Myocyte (in vitro differentiated cells): ENCODE results near the gene DRC1. TPM values are rescaled to one million over a fixed set of nuclear protein-coding genes. Genes with fewer than 3 reads are reported as not detected.
"Not testable (repeated sequence)": the region's sequence is repeated elsewhere in the genome, so short reads cannot be mapped to it uniquely, and the experiment has no call there.

Experiments
- DNase-seq: peaks from one replicate; pipeline ENCODE4 v3.0.0-alpha.2; 2012; ENCODE audit warnings: low read depth
- polyA plus RNA-seq: library from polyadenylated mRNA; unstranded; fragments of >200 nt; gene quantifications from one replicate; pipeline ENCODE4 v1.2.1, GENCODE V29; 2012; ENCODE audit warnings: missing spikeins
- total RNA-seq: library from RNA; depleted of rRNA; stranded (reverse); fragments of >200 nt; gene quantifications from 2 replicates; pipeline ENCODE4 v1.2.3, GENCODE V29; 2014

DRC1 gene
- total RNA-seq, result 0.21 TPM in 1 of 2 replicates, not detected in the other
- 0.11 TPM for polyA plus RNA-seq

DNA sequence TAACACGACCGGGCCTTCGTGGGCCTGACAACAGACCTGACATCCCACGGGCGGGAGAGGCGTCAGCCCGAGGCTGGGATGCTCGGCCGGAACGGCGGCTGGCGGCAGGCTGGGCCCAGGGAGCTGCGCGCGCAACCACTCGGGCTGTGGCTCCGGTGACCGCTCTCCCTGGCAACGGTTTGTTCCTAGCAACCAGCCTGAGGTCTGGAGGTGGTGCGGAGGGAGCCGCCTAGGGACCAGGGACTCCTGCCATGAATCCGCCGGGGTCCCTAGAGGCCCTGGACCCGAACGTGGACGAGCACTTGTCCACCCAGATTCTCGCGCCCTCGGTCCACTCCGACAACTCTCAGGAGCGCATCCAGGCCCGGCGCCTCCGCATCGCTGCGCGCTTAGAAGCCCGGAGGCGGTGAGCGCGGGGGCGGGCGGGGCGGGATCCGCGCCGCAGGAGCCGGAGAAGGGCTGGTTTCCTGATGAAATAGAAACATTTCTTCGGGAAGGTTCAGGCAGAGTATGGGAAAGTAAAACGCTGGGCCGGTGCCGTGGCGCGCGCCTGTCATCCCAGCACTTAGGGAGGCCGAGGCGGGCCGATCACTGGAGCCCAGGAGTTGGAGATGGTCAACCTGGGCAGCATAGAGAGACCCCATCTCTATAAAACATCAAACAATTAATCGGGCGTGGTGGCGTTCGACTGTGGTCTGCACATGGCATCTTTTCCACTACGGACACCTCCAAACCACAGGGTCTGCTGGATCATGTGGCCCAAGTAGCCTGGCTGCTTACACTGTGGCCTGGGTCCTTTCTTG lies at the start of gene DRC1:
TSS of gene DRC1 (plus strand) at position 182 of the 803 bp plus-strand sequence. CDS start at position 252, 70 bp downstream.
- peak; percentile 47 for DNase-seq

DNA sequence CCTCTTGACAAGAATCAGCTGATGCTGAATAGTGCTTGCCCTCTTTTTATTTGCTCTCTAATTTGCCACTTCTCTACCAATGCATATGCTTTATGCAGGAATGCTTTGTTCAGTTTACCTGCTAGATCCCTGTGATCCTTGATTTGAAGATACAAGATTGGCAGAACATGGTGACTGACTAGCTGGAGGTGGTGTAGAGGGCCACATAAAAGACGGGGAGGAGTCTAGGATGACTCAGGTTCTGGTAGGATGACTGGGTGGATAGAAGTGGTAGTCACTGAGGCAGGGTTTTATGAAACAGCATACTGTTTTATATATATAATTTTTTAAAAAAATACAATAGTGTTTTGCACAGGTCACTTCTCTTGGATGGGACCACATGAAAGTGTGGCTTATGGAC lies 48.8 kb upstream of the DRC1 start:
- no peak for DNase-seq

DNA sequence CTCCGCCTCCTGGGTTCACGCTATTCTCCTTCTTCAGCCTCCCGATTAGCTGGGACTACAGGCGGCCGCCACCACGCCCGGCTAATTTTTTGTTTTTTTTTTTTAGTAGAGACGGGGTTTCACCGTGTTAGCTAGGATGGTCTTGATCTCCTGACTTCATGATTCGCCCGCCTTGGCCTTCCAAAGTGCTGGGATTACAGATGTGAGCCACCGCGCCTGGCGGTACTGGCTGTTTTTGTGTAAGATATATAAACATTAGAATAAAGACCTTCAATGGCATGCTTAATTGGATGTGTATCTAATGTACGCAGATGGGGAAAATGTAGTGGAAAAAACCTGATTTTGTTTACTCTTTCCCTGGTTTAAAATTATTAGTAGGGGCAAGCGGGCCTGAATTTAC lies 47.3 kb upstream of the DRC1 start:
- not testable (repeated sequence) for DNase-seq

DNA sequence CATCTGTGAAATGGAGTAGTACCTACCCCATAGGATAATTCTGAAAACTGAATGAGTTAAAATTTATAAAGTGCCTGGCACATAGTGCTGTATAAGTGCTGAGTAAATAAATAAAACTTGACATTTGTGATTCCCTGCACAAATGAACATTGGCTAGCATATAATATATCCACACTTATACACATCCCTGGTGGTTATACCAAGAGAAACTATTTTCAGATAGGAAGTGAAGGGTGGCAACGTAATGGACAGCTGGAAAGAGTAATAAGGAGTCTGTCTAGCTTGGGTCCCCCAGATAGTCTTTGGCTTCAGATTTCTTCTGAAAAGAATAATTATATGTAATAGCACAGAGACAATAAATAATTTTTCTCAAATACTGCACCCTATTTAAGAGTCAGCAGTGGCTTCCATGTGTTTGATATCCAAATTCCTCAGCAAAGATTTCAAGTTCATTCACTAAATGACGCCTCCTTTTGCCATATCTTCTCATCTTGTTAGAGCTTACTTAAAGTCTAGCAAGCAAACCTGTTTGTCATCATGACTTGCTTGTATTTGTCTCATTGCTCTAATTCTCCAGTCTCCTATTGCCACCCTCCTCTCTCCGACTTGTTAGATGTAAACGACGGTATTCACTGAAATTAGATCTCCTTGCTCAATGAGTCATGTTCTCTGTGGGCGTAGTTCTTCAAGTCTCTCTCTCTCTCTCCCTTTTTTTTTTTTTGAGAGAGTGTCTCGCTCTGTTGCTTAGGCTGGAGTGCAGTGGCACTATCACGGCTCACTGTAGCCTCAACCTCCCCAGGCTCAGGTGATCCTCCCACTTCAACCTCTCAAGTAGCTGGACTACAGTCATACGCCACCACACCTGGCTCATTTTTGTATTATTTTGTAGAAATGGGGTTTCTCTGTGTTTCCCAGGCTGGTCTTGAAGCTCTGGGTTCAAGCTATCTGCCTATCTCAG lies 46.4 kb upstream of the DRC1 start:
- DNase-seq, result peak; percentile 90

DNA sequence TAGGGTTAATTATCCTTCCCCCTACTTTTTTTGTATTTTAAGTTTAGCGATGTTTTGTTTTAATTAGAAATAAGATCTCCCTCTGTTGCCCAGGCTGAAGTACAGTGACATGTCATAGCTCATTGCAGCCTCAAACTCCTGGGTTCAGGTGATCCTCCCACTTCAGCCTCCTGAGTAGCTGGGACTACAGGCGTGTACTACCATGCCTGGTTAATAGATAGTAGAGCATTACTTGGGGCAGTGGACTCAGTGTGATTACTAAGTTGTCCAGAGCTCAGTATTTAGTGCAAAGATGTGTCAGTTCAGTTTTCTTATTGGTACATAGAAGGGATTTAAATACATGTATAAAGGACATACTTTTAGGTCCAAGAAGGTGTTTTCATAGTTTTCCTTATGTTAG lies 45.6 kb upstream of the DRC1 start:
- DNase-seq, result no peak

DNA sequence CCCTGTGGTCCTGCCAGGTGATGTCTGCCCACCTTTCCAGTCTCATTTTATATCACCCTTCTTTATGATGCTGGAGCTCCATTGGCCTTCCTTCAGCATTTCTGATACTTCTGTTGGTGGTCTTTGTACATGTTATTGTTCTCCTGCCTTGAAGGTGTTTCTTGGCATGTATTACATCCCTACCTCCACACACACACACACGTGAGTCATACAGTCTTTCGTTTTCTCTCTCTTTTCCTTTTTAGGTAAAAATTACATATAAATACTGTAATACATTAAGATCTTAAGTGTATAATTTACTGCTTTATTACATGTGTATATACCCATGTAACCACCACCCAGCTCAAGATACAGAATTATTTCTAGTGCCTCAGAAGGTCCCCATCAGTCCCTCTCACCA lies 44.9 kb upstream of the DRC1 start:
- no peak for DNase-seq

DNA sequence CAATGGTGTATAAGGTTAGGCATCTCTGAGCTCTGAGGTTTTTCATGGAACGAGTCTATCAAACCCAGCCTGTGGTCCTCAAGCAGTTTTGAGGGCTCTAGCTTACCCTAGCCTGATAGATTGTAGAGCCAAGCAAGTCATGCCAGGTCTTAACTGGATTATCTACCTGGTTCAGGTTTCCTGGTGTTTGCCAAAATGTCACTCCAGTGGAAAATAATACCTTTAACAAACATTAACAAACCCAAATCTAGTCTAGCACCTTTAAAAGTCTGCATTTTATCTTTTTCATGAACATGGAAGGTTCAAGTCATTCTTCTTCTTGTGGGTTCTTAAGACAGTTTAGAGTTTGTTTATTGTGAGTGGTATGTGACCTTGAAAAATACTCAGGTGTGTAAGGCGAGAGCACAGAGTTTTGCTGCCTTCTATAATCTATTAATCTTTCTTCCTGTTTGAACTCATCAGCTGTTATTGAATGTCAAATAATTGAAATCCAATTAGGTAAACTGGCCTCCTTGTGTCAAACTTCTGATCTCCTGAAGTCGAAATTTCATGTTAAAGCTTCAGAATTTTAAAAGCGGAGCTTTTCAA lies 41.7 kb upstream of the DRC1 start:
- no peak for DNase-seq

DNA sequence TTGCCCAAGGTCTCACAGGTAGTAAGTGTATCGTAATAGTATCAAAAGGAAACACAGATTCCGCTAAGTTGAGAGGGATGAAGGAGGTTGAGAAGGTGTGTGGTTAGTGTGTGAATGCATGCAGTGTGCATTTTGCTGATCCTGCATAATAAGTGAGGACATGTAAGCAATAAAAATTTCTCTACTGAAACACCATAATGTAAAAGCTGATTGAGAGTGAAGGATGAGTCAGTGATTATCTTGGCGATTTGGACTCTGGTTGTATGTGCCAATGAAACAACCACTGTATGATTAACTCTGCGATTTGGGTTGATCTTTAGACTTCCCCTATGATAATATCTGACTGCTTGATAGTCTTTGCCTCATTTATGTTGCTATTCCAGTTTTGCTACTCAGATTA lies 38.4 kb upstream of the DRC1 start:
- no peak for DNase-seq

DNA sequence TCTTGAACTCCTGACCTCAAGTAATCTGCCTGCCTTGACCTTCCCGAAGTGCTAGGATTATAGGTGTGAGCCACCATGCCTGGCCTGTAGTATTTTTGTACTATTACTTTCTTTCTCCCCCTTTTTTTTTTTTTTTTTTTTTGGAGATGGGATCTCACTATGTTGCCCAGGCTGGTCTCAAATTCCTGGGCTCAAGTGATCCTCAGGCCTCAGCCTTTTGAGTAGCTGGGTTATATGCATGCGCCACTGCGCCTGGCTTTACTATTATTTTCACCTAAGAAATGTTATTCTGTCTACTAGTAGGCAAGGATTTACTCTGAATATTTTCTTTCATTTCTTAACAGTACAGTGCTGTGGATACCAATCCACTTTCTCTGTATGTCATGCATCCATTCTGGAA lies 37.8 kb upstream of the DRC1 start:
- no peak for DNase-seq

DNA sequence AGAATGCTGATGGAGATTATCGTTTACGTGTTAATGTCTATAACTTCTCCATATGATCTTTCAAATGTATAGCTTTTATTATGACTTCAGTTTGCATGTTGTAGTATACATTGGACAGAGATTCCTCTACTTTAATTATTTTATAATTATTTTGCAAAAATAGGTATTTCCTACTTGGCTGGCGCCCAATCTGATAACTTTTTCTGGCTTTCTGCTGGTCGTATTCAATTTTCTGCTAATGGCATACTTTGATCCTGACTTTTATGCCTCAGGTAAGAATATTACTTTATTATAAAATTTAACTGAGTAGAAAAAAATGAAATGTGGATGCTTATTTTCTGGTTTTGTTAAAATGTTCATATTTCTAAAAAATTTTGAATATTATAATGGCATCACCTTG lies 37.1 kb upstream of the DRC1 start:
- DNase-seq, result no peak

DNA sequence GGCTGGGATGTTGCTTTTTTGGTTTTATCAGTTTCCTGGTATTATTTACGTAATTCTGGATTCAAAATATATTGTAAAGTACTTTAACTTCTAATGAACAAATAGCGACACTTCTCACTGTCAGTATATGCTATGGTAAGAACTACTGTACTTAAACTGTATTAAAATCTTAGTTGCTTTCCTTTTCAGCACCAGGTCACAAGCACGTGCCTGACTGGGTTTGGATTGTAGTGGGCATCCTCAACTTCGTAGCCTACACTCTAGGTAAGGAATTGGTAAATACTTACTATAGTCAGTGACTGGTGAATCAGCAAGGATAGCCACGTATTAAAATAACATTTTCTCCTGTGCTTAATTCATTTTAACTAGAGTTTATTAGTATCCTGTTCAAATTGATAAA lies 34.8 kb upstream of the DRC1 start:
- DNase-seq, result no peak

DNA sequence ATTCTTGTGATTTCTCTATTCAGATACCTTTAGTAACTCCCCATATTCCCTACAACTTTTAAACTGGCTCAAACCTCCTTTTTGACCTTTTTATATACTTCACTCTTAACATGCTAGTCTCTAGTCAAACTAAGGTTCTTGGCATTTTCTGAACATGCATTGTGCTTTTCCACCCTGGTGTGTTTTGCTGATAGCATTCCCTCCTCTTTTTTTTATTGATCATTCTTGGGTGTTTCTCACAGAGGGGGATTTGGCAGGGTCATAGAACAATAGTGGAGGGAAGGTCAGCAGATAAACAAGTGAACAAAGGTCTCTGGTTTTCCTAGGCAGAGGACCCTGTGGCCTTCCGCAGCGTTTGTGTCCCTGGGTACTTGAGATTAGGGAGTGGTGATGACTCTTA lies 32.1 kb upstream of the DRC1 start:
- DNase-seq, result not testable (repeated sequence)

DNA sequence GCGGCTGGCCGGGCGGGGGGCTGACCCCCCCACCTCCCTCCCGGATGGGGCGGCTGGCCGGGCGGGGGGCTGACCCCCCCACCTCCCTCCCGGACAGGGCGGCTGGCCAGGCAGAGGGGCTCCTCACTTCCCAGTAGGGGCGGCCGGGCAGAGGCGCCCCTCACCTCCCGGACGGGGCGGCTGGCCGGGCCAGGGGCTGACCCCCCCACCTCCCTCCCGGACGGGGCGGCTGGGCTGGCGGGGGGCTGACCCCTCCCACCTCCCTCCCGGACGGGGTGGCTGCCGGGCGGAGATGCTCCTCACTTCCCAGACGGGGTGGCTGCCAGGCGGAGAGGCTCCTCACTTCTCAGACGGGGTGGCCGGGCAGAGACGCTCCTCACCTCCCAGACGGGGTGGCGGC lies 30.8 kb upstream of the DRC1 start:
- not testable (repeated sequence) for DNase-seq

DNA sequence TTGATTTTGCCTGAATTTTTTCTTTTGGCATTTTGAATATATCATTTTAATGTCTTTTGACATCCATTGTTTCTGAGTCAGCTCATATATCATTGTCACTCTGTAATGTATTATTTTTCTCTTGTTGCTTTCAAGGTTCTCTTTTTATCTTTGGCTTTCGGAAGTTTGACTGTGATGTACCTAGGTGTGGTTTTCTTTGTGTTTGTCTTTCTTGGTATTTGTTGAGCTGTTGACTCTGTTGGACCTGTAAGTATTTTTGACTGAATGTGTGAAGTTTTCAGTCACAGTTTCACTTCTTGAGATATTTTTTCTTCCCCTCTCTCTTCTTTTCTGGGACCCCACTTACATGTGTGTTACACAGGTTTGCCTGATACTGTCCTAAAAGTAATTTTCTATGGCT lies 24.9 kb upstream of the DRC1 start:
- no peak for DNase-seq

DNA sequence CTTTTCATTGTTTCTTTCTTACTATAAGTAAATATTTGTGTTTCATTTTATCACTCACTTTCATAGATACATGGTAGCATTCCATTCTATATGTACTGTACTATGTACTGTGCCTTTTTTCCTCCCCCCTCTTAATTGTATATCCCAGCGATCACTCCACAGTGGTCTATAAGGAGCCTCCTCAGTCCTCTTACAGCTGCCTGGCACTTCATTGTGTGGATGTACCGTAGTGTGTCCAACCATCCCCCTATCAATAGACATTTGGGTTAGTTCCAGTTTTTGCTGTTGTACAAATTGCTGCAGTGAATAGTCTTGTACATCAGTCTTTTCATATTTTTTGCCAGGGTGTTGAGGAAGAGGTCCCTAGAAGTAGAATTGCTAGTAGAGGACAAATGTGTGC lies 21.4 kb upstream of the DRC1 start:
- no peak for DNase-seq

DNA sequence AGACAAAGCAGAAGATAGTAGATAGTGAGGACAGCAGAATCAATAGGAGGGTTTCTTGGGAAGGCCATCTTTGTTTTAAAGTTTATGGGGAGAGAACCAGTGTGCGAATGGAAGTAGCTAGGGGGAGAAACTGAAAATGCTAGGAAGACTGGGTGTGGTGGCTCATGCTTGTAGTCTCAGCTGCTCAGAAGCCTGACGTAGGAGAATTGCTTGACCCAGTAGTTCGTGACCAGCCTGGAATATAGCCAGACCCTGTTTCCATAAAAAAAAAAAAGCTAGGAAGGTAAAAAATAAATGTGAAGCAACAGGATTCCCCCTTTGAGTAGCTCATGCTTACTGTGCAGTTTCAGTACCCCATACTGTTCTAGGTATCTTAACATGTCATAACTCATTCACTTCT lies 19.2 kb upstream of the DRC1 start:
- no peak for DNase-seq

DNA sequence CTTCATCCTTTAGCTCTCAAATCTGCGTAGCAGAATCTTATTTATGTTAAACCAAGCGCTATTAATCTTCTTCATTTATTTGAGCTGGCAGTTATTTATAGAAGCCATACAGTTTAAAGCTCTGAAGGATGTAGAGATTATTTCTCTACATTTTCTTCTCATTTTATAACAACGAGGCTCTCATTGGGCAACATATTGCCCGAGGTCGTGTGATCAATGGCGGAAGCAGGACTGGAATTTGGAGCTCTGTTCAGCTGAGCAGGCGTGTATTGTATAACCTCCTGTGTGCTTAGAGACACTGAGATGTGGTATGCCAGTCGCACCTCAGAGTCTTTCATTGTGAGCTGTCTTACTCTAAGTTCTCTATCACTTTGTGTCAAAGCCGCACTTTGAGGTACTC lies 17.5 kb upstream of the DRC1 start:
- DNase-seq, result no peak

DNA sequence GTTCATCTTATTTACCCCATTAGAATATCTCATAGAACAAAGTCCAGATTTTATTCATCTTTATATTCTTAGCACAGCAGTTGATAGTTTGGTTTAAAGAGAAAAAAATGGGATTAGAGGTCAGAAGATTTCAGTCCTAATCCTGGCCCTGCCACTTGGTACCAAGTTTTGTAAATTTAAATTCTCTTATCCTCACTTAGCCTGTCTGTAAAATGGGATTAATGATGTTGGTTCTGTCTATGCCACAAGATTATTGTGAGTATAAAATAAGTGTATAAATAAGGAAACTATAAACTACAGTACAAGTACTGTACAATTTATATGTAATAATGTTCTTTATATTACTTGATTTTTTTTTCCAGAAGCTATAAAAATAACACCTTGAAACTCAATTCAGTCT lies 17.1 kb upstream of the DRC1 start:
- DNase-seq, result no peak

DNA sequence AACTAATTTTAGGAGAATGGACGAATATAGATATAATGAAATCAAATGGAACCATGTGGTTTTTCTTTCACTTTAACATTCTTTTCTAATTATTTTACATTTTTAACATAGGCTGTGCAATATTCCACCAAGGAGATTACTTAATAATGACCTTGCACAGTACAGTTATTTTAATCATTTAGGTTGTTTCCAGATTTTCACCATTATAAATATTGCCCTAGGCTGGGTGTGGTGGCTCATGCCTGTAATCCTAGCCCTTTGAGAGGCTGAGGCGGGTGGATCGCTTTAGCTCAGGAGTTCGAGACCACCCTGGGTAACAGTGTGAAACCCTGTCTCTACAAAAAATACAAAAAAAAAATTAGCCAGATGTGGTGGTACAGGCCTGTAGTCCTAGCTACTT lies 14.5 kb upstream of the DRC1 start:
- DNase-seq, result no peak

DNA sequence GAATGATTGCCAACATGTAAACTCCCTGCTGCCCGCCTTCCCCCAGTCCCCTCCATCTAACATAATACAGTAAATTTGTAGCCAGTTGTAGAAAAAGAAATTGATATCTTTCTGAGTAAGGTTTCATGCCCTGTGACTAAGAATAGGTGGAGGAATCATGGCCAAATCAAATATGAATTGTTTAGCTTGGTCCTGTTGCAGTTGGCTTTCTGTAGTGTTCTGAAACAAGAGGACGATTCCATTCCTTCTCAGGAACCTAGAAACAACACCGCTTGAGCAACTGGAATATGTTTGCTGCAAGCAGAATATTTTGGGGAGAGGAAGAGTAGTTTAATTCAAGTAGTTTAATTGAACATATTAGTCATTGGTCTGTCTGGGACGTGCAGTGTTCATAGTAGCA lies 7.0 kb upstream of the DRC1 start:
- DNase-seq, result no peak

DNA sequence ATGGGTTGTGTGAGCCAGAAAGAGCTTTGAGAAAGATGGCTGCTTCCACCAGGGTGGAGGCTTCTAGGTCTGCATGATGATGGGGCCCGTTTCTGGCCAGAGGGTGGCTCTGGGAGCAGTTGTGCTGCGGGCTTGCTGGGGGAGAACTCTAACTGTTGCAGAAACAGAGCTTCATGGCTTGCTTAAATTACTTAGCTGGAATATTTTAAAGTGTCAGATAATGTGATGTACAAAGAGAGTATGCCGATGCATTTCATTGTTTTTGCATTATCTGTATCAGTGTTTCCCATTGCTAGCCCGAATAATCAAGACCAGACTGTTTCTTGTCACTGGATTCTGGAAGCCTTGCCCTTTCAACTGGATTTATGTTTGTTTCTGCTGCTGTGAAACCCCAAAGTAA lies 6.3 kb upstream of the DRC1 start:
- no peak for DNase-seq

DNA sequence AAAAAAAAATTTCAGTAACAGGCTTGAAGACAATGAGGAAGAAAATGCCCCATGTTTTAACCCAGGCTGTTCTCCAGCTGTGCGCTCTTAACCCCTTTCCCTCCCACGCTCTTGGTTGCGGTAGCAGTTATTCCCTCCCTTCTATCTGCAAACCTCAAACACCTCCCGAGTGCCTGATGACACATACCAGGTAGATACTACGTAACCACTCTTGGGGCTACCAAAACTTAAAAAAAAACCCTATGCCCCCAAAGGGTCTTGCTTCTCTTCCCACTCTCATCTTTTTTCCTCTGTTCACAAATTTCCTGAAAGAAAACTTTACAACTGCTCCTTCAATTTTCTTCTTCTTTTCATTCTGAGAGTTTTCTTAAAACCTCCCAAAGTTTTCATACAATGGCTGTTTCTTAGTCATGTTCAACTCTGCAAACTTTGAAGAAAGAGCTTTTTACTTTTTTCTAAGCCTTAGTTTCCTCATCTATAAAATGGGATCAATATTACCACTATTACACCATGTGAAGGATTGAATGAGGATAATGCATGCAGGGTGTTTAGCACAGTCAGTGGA lies 4.9 kb upstream of the DRC1 start:
- DNase-seq, result no peak
